HepG2 (cell line): ENCODE results near the gene TCFL5. TPM values are rescaled to one million over a fixed set of nuclear protein-coding genes. Genes with fewer than 3 reads are reported as not detected.

Source experiments
- ATAC-seq: fragments of 200-7000 bp; cut with Tn5 transposase; 3 replicates; pipeline ENCODE4 v1.9.1; 2020; ENCODE audit warnings: mild to moderate bottlenecking, moderate library complexity
- BruUV-seq: library from RNA; stranded (reverse); fragments of 400-500 nt; replicated peaks from 2 replicates; lab custom pipeline; 2021; lab: Mats Ljungman, UMichigan
- CTCF ChIA-PET: fragments of 300-600 bp; formaldehyde crosslinking; extraction: SDS; loops from one replicate; lab custom pipeline; 2021; ENCODE audit warnings: low total read pairs, inconsistent platforms, low intra/inter-chr PET ratio; lab: Yijun Ruan, JAX
- POLR2A ChIA-PET: fragments of 350-600 bp; sonication (Branson Sonifier 250); formaldehyde crosslinking; loops from one replicate; lab custom pipeline; 2020; ENCODE audit warnings: antibody characterized with exemption, inconsistent platforms; lab: Yijun Ruan, JAX
- DNase-seq: peaks from one replicate; pipeline ENCODE4 v3.0.0-alpha.2; 2015; ENCODE audit warnings: low spot score
- FAIRE-seq: peaks from 3 replicates; lab custom pipeline; 2011; peaks lifted over from hg19 to GRCh38; lab: Jason Lieb, UNC
- H2AFZ ChIP-seq: one replicate; pipeline ENCODE4 v1.6.1; 2011; ENCODE audit warnings: low read length, inconsistent platforms
- H3K27ac ChIP-seq: fragments of 300-600 bp; 3 replicates; pipeline ENCODE4 v1.8.0; 2011; ENCODE audit warnings: mixed run types, mild to moderate bottlenecking, mixed read lengths, low read length, inconsistent platforms; ENCODE audit not compliant: insufficient read depth; ENCODE audit errors: extremely low read length
- H3K27me3 ChIP-seq, 2 experiments: fragments of 200-600 bp in 1 of 2; 2 replicates in 1 of 2; 3 replicates in 1 of 2; pipeline versions ENCODE4 v1.6.0 to v1.8.0; 2011; ENCODE audit warnings: low read length in 2 of 2, mild to moderate bottlenecking in 2 of 2, moderate library complexity in 2 of 2, inconsistent platforms in 1 of 2; ENCODE audit not compliant: insufficient read depth in 2 of 2, control insufficient read depth in 1 of 2
- H3K36me3 ChIP-seq, 2 experiments: fragments of 200-600 bp in 1 of 2; replicated peaks in 1 of 2; 2 replicates in 1 of 2; 3 replicates in 1 of 2; pipeline versions ENCODE4 v1.5.1 to v1.8.0; 2011; ENCODE audit warnings: low read length in 2 of 2, inconsistent platforms in 1 of 2; ENCODE audit not compliant: insufficient read depth in 2 of 2, control insufficient read depth in 1 of 2
- H3K4me1 ChIP-seq: 2 replicates; pipeline ENCODE4 v1.5.1; 2012; ENCODE audit warnings: low read length, inconsistent platforms; ENCODE audit not compliant: insufficient read depth
- H3K4me2 ChIP-seq: 2 replicates; pipeline ENCODE4 v1.6.0; 2011; ENCODE audit warnings: low read depth, low read length, inconsistent platforms
- H3K4me3 ChIP-seq, 3 experiments: fragments of 200-600 bp in 1 of 3; sonication (generic), shearing (Covaris generic) in 1 of 3; replicated peaks in 1 of 3; 2 replicates each; pipeline ENCODE4 v1.5.1; 2011 to 2016; ENCODE audit warnings: low read length in 3 of 3, inconsistent platforms in 2 of 3, low read depth in 2 of 3, mild to moderate bottlenecking in 2 of 3, control low read depth in 1 of 3, mixed read lengths in 1 of 3; ENCODE audit not compliant: insufficient read depth in 1 of 3
- H3K79me2 ChIP-seq: one replicate; pipeline ENCODE4 v1.6.1; 2011; ENCODE audit warnings: low read length, inconsistent platforms; ENCODE audit not compliant: insufficient read depth
- H3K9ac ChIP-seq: 2 replicates; pipeline ENCODE4 v1.6.0; 2011; ENCODE audit warnings: mild to moderate bottlenecking, low read depth, low read length, inconsistent platforms; ENCODE audit not compliant: insufficient read depth
- H3K9me3 ChIP-seq: 2 replicates; pipeline ENCODE4 v1.5.1; 2012; ENCODE audit warnings: mild to moderate bottlenecking, low read length
- H4K20me1 ChIP-seq: 2 replicates; pipeline ENCODE4 v1.6.0; 2011; ENCODE audit warnings: inconsistent platforms, mild to moderate bottlenecking, low read length, moderate library complexity; ENCODE audit not compliant: insufficient read depth
- ATF1 ChIP-seq: IDR thresholded peaks from 2 replicates; pipeline ENCODE4 v1.6.1; 2016; ENCODE audit warnings: mild to moderate bottlenecking, control low read depth
- BCL6 ChIP-seq: IDR thresholded peaks from 2 replicates; pipeline ENCODE4 v1.6.1; 2016; ENCODE audit warnings: missing genetic modification reagents, missing compliant biosample characterization
- DBP ChIP-seq: sonication (generic); formaldehyde crosslinking; IDR thresholded peaks from 2 replicates; pipeline ENCODE4 v1.4.0; 2020; ENCODE audit warnings: missing genetic modification reagents; ENCODE audit errors: not compliant biosample characterization
- E2F5 ChIP-seq: sonication (generic); formaldehyde crosslinking; conservative IDR thresholded peaks from 2 replicates; pipeline ENCODE4 v1.4.0; 2020; ENCODE audit warnings: missing genetic modification reagents
- NR2F2 ChIP-seq: IDR thresholded peaks from 2 replicates; pipeline ENCODE4 v1.6.1; 2012; ENCODE audit warnings: low read depth, inconsistent platforms, borderline replicate concordance
- POLR2A ChIP-seq, 2 experiments: IDR thresholded peaks; 2 replicates each; pipeline ENCODE4 v1.6.1; 2011; ENCODE audit warnings: low read depth in 2 of 2, low read length in 2 of 2, mild to moderate bottlenecking in 1 of 2, moderate library complexity in 1 of 2; ENCODE audit not compliant: insufficient read depth in 1 of 2
- POLR2AphosphoS2 ChIP-seq: IDR thresholded peaks from 2 replicates; pipeline ENCODE4 v1.6.1; 2011; ENCODE audit warnings: low read depth, low read length, improper control_type of control experiment
- RBM22 ChIP-seq: fragments of 200-400 bp; formaldehyde crosslinking; optimal IDR thresholded peaks from 2 replicates; pipeline ENCODE3; 2017; ENCODE audit warnings: mild to moderate bottlenecking, low read length, moderate library complexity
- TEAD3 ChIP-seq: optimal IDR thresholded peaks from 2 replicates; pipeline ENCODE3; 2016; ENCODE audit warnings: borderline replicate concordance
- TFAP4 ChIP-seq: sonication (generic); IDR thresholded peaks from 2 replicates; pipeline ENCODE4 v1.6.1; 2016; ENCODE audit warnings: low read depth, borderline replicate concordance
- WIZ ChIP-seq: sonication (generic); formaldehyde crosslinking; IDR thresholded peaks from 2 replicates; pipeline ENCODE4 v1.5.1; 2020; ENCODE audit warnings: mild to moderate bottlenecking, missing genetic modification reagents
- ZBTB33 ChIP-seq: sonication (generic); formaldehyde crosslinking; IDR thresholded peaks from 2 replicates; pipeline ENCODE4 v1.4.0; 2020; ENCODE audit warnings: missing genetic modification reagents
- ZNF784 ChIP-seq: sonication (generic); formaldehyde crosslinking; IDR thresholded peaks from 2 replicates; pipeline ENCODE4 v1.5.1; 2020; ENCODE audit warnings: missing genetic modification reagents, mild to moderate bottlenecking, borderline replicate concordance
- ZNF816 ChIP-seq: sonication (generic); formaldehyde crosslinking; IDR thresholded peaks from 2 replicates; pipeline ENCODE4 v1.8.0; 2022; ENCODE audit warnings: missing genetic modification reagents, mild to moderate bottlenecking, borderline replicate concordance
- WGBS: methylation state at CpG from one replicate; pipeline ENCODE4 v1.1.6; 2017; ENCODE audit warnings: low lambda C conversion rate; 5-methylcytosine and 5-hydroxymethylcytosine counted together
- in situ Hi-C: cut with HindIII; loops from 2 replicates; pipeline ENCODE4 v1.10.0; 2017; ENCODE audit warnings: low pct_unique_long_range_greater_than_20kb; ENCODE audit not compliant: extremely low pct_ligation_motif_present
- intact Hi-C: fragments of 100-400 bp; cut with micrococcal nuclease; formaldehyde crosslinking; loops from one replicate; pipeline ENCODE4 v1.10.0; 2022; ENCODE audit not compliant: unreplicated experiment
- polyA plus RNA-seq, 8 experiments: library from polyadenylated mRNA; depleted of rRNA in 3 of 8; stranded (reverse) in 7 of 8; unstranded in 1 of 8; fragments of >200 nt; fragmentation: Illumina TruSeq in 4 of 8; extraction: Trizol in 4 of 8; gene quantifications; 2 replicates each; pipeline versions ENCODE4 v1.2.1 to v1.2.3, GENCODE V29; 2011 to 2016; ENCODE audit warnings: low read depth in 4 of 8, missing spikeins in 1 of 8, mixed read lengths in 1 of 8; ENCODE audit not compliant: insufficient read depth in 1 of 8
- total RNA-seq, 5 experiments: library from RNA; depleted of rRNA; stranded (reverse); fragments of >200 nt; fragmentation: Illumina TruSeq; extraction: Trizol; gene quantifications; 2 replicates each; pipeline ENCODE4 v1.2.3, GENCODE V29; 2016; ENCODE audit warnings: low read depth in 1 of 5

The TCFL5 gene
- total and polyA plus RNA-seq, 2 of the 13 experiments (the other 11 are each of a cell fraction or from before 2014, with no cell fraction given): 14.8 to 20.0 TPM

GRCh38 chr20:62900692-62901584, 39.3 kb upstream of the TCFL5 start:
- 72% methylated on average over 20 of the region's 20 CpGs for WGBS
- Histone ChIP-seq H3K4me2 (0 out of 2 replicates have a peak overlapping the region, but pooled peaks have one; percentile 4), H4K20me1 (peaks cover 11% of the 10 kb centered on the region), H3K27ac (peak overlapping the region; percentile 23), H3K9me3 (no peaks in the 10 kb centered on the region), H3K4me1 (peaks cover 32% of the 10 kb centered on the region), H3K36me3 (peaks cover 20 to 50% of the 10 kb centered on the region in 2 experiments; a peak in 4 of 5 replicates), H3K9ac (no peak overlapping the region), H3K27me3 (no peaks in the 10 kb centered on the region), H3K79me2 (peaks cover 2% of the 10 kb centered on the region), H3K4me3 (no peak overlapping the region), H2AFZ (no peak overlapping the region)
- ChIA-PET POLR2A (interaction anchor here (0.6 to 3.5 kb wide), 12 partner anchors 15 to 78 kb away, joined by 3 to 18 read pairs (median 3); partner anchors contain the start of genes SLC17A9 and TCFL5), CTCF (interaction anchor here (1.3 to 3.1 kb wide), 7 partner anchors 20 to 108 kb away, joined by 3 to 30 read pairs (median 6); partner anchors contain the start of gene DIDO1)
- DNase-seq (peak; percentile 70), FAIRE-seq (peak; percentile 28), ATAC-seq (peak; percentile 40)
- intact Hi-C loops: loop anchor here (1.0 to 5.0 kb wide), 6 partner anchors 20 to 108 kb away; partner anchors contain the start of genes GID8 and SLC17A9
- in situ Hi-C loops: no loop called here
- no TSS peak for BruUV-seq
- TF ChIP-seq TFAP4 (no peak), POLR2AphosphoS2 (peak; percentile 23), POLR2A (IDR thresholded peaks at IDR 0.05; ENCODE audit: insufficient read depth in 1 of 2, low read depth in 2 of 2, low read length in 2 of 2) (peak in 1 of 2 experiments; percentile 39; a peak in 1 of 4 replicates), ZNF816 (CRISPR knock-in tag) (0 out of 2 replicates have a peak, but pooled peaks have one; percentile 23), ATF1 (0 out of 2 replicates have a peak, but pooled peaks have one; percentile 12), WIZ (0 out of 2 replicates have a peak, but pooled peaks have one; percentile 55), TEAD3 (CRISPR knock-in tag) (peak; percentile 28), ZNF784 (CRISPR knock-in tag) (peak; percentile 20), NR2F2 (peak; percentile 44; the same call in 1 of the 2 replicates), RBM22 (peak; percentile 93), BCL6 (CRISPR knock-in tag) (no peak), DBP (peak; percentile 3), E2F5 (CRISPR knock-in tag) (peak; percentile 30; the same call in 1 of the 2 replicates), ZBTB33 (peak; percentile 46; the same call in 1 of the 2 replicates)
